Spinal cord (tissue), 10 donors: ENCODE data around the gene GMPR. TPM values are rescaled to one million over a fixed set of nuclear protein-coding genes. Genes with fewer than 3 reads are reported as not detected.
A peak's percentile ranks its signal among the peaks of the same experiment; 100 is the strongest.

Source experiments
- DNase-seq, 6 donors: peaks; one replicate each; pipeline versions ENCODE4 v3.0.0 to v3.0.0-alpha.2; 2013 to 2015; ENCODE audit warnings: low spot score in 6 of 6, low read depth in 4 of 6
- H3K27ac ChIP-seq: one replicate; pipeline ENCODE4 v1.5.1; 2013; ENCODE audit warnings: low read depth, low read length, control low read depth
- H3K27me3 ChIP-seq: one replicate; pipeline ENCODE4 v1.6.1; 2013; ENCODE audit warnings: low read length; ENCODE audit not compliant: control insufficient read depth, insufficient read depth
- H3K36me3 ChIP-seq: one replicate; pipeline ENCODE4 v1.6.1; 2013; ENCODE audit warnings: low read length; ENCODE audit not compliant: control insufficient read depth, insufficient read depth
- H3K4me1 ChIP-seq: one replicate; pipeline ENCODE4 v1.6.1; 2013; ENCODE audit warnings: low read length; ENCODE audit not compliant: control insufficient read depth, insufficient read depth
- H3K4me3 ChIP-seq: one replicate; pipeline ENCODE4 v1.5.1; 2013; ENCODE audit warnings: low read depth, low read length, control low read depth
- H3K9me3 ChIP-seq: one replicate; pipeline ENCODE4 v1.6.1; 2013; ENCODE audit warnings: low read length; ENCODE audit not compliant: control insufficient read depth, insufficient read depth
- WGBS: methylation state at CpG from one replicate; pipeline ENCODE4 v1.1.5; 2013; ENCODE audit warnings: missing lambda C conversion rate; ENCODE audit not compliant: insufficient coverage; 5-methylcytosine and 5-hydroxymethylcytosine counted together
- polyA plus RNA-seq, 2 donors: library from polyadenylated mRNA; unstranded; fragments of 120-200 nt; gene quantifications; one replicate each; pipeline ENCODE4 v1.2.1, GENCODE V29; 2013; ENCODE audit not compliant: insufficient read length in 2 of 2
- total RNA-seq, 2 donors: library from RNA; depleted of rRNA in 1 of 2; stranded (reverse); fragments of 120-200 nt in 1 of 2; fragments of >200 nt in 1 of 2; gene quantifications; one replicate each; pipeline versions ENCODE4 v1.2.3 to v1.2.4, GENCODE V29; 2013 to 2014
- donor health status: healthy.

The GMPR gene
- total and polyA plus RNA-seq, 4 donors = 16.7 to 39.4 (median 35.5) TPM

GRCh38 chr6:16274885-16275589 is 36.6 kb downstream of the GMPR start:
- H3K4me3 ChIP-seq = no peak overlapping the region
- peaks cover 10% of the 10 kb centered on the region for H3K36me3 ChIP-seq
- WGBS = 90% methylated on average over 3 of the region's 10 CpGs
- no peak overlapping the region for H3K27ac ChIP-seq
- no peaks in the 10 kb centered on the region for H3K9me3 ChIP-seq
- peaks cover 16% of the 10 kb centered on the region for H3K4me1 ChIP-seq
- H3K27me3 ChIP-seq = no peaks in the 10 kb centered on the region
- peak in 1 of 6 donors; percentile 23 for DNase-seq

GRCh38 chr6:16277101-16277981 is 39.0 kb downstream of the GMPR start:
- WGBS = 46% methylated on average over 8 of the region's 18 CpGs
- H3K27ac ChIP-seq = no peak overlapping the region
- DNase-seq = peak in 2 of 6 donors; percentile 35 to 47
- no peak overlapping the region for H3K4me3 ChIP-seq
- H3K9me3 ChIP-seq = no peaks in the 10 kb centered on the region
- peaks cover 16% of the 10 kb centered on the region for H3K4me1 ChIP-seq
- no peaks in the 10 kb centered on the region for H3K27me3 ChIP-seq
- H3K36me3 ChIP-seq = peaks cover 10% of the 10 kb centered on the region

- Histone ChIP-seq H3K9me3 (no peaks in the 10 kb centered on the region), H3K27ac (no peak overlapping the region), H3K36me3 (peaks cover 10% of the 10 kb centered on the region), H3K4me3 (no peak overlapping the region), H3K27me3 (no peaks in the 10 kb centered on the region), H3K4me1 (peaks cover 16% of the 10 kb centered on the region)
- no peak for DNase-seq
- 88% methylated on average over 8 of the region's 10 CpGs for WGBS
Measured at GRCh38 chr6:16278048-16278724, 39.8 kb downstream of the GMPR start.

- H3K27ac ChIP-seq = no peak overlapping the region
Measured at GRCh38 chr6:16278750-16279149, 40.4 kb downstream of the GMPR start.

GRCh38 chr6:16279243-16279642 is 40.9 kb downstream of the GMPR start:
- H3K27me3 ChIP-seq = no peaks in the 10 kb centered on the region
- no peaks in the 10 kb centered on the region for H3K9me3 ChIP-seq
- no peak overlapping the region for H3K27ac ChIP-seq
- no peak overlapping the region for H3K4me3 ChIP-seq
- H3K36me3 ChIP-seq = peaks cover 10% of the 10 kb centered on the region
- no peak for DNase-seq
- H3K4me1 ChIP-seq = peaks cover 11% of the 10 kb centered on the region
- WGBS = 100% methylated on average over 3 of the region's 5 CpGs

More at GRCh38 chr6:16278750-16279149, 40.4 kb downstream of the GMPR start:
- Histone ChIP-seq H3K36me3 (peaks cover 10% of the 10 kb centered on the region), H3K4me1 (peaks cover 12% of the 10 kb centered on the region), H3K9me3 (no peaks in the 10 kb centered on the region), H3K4me3 (no peak overlapping the region), H3K27me3 (no peaks in the 10 kb centered on the region)
- WGBS = 76% methylated on average over 9 of the region's 9 CpGs
- no peak for DNase-seq

GRCh38 chr6:16282370-16282769 is 44.0 kb downstream of the GMPR start:
- WGBS = no CpG with 5 or more reads among the region's 4 CpGs

GRCh38 chr6:16284472-16284871 is 46.1 kb downstream of the GMPR start:
- H3K27me3 ChIP-seq = no peaks in the 10 kb centered on the region
- no peak overlapping the region for H3K27ac ChIP-seq
- H3K9me3 ChIP-seq = no peaks in the 10 kb centered on the region
- H3K4me1 ChIP-seq = peaks cover 13% of the 10 kb centered on the region
- no peak overlapping the region for H3K4me3 ChIP-seq
- no peak for DNase-seq
- H3K36me3 ChIP-seq = peaks cover 5% of the 10 kb centered on the region
- WGBS = 98% methylated on average over 11 of the region's 14 CpGs

More at GRCh38 chr6:16282370-16282769, 44.0 kb downstream of the GMPR start:
- H3K27me3 ChIP-seq = no peaks in the 10 kb centered on the region
- H3K36me3 ChIP-seq = peaks cover 15% of the 10 kb centered on the region
- no peak for DNase-seq
- no peak overlapping the region for H3K27ac ChIP-seq
- H3K4me3 ChIP-seq = no peak overlapping the region
- H3K4me1 ChIP-seq = peaks cover 18% of the 10 kb centered on the region
- no peaks in the 10 kb centered on the region for H3K9me3 ChIP-seq

GRCh38 chr6:16285467-16286150 is 47.2 kb downstream of the GMPR start:
- Histone ChIP-seq H3K36me3 (peaks cover 10% of the 10 kb centered on the region), H3K4me1 (peaks cover 13% of the 10 kb centered on the region), H3K4me3 (no peak overlapping the region), H3K27me3 (no peaks in the 10 kb centered on the region), H3K9me3 (no peaks in the 10 kb centered on the region), H3K27ac (no peak overlapping the region)
- DNase-seq = no peak
- 84% methylated on average over 7 of the region's 11 CpGs for WGBS

- no peak overlapping the region for H3K4me3 ChIP-seq
- H3K4me1 ChIP-seq = peaks cover 13% of the 10 kb centered on the region
- no peaks in the 10 kb centered on the region for H3K27me3 ChIP-seq
- no peak overlapping the region for H3K27ac ChIP-seq
- H3K36me3 ChIP-seq = peaks cover 11% of the 10 kb centered on the region
- DNase-seq = peak in 2 of 6 donors; percentile 50 to 61
- 47% methylated on average over 11 of the region's 15 CpGs for WGBS
- H3K9me3 ChIP-seq = no peaks in the 10 kb centered on the region
Measured at GRCh38 chr6:16286151-16286522, 47.8 kb downstream of the GMPR start.
